GM18868 (cell line): ENCODE results near the gene ABL1.
"Not testable (repeated sequence)": the region's sequence is repeated elsewhere in the genome, so short reads cannot be mapped to it uniquely, and the experiment has no call there.

Experiments used
- ATAC-seq: cut with Tn5 transposase; IDR thresholded peaks from one replicate; pipeline ENCODE4 v1.9.1; 2021; ENCODE audit warnings: mild to moderate bottlenecking, moderate library complexity; ENCODE audit not compliant: unreplicated experiment

The ABL1 gene

DNA sequence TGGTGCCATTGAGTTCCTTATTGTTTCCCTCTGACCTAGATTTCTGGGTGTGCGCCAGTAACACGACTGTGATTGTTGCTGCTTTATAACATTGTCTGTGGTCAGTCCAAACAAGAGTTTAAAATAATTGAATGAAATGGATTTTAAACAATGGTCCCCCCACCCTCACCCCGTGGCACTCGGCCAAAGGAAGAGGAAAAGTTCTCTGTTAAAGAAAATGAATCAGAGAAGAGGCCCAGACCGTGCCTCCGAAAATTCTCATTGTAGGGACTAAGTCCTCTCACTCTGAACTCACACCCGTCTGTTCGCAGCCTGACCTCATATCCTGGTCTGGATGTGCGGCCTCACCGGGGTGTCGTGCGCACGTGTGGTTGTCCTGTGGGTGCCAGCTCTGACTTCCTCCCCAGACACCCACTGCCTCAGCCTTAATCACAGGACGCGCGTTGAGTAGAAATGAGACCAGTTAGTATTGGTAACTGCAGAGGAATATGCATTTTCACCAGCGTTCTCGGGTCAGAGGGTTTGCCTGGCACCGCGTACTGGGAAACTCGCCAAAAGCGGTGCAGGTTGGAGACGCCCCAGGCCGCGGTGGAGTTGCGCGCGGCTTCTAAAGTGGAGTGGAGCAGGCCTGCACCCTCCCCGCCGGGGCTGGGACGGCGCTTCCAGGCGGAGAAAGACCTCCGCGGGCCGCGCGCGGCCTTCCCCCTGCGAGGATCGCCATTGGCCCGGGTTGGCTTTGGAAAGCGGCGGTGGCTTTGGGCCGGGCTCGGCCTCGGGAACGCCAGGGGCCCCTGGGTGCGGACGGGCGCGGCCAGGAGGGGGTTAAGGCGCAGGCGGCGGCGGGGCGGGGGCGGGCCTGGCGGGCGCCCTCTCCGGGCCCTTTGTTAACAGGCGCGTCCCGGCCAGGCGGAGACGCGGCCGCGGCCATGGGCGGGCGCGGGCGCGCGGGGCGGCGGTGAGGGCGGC lies at the start of gene ABL1:
TSS of gene ABL1 (plus strand) at position 884 of the 966 bp plus-strand sequence. CDS start 193 bp downstream, outside the sequence.
- ATAC-seq, result peak; percentile 71

DNA sequence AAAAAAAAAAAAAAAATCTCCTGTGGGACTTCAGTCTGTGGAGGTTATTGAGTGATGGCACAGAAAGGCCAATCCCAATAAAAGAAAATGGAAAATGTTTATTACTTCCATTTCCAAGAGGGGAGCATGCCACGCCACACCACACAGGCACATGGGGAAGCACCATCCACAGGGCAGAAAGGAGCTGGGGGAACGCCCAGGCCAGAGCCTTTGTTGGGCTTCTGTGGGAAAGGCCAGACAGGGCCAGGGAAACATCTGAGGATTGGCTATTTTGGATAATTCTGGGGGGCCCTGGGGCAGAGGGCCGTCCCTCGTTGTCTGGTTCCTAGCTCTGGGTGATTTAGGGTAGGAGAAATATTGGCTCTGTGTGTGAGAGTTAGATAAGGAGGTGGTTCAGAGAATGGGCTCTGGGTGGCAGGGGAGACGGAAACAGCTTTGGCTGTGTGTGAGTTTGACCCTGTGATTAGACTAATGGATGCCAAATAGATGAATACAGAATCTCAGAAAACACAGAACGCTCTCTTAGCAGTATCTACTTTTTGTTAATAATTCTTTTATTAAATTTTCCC lies 49.0 kb upstream of the ABL1 start:
- no peak for ATAC-seq

- no peak for ATAC-seq
Observed at GRCh38 chr9:130786526-130786925, 48.5 kb upstream of the ABL1 start.

DNA sequence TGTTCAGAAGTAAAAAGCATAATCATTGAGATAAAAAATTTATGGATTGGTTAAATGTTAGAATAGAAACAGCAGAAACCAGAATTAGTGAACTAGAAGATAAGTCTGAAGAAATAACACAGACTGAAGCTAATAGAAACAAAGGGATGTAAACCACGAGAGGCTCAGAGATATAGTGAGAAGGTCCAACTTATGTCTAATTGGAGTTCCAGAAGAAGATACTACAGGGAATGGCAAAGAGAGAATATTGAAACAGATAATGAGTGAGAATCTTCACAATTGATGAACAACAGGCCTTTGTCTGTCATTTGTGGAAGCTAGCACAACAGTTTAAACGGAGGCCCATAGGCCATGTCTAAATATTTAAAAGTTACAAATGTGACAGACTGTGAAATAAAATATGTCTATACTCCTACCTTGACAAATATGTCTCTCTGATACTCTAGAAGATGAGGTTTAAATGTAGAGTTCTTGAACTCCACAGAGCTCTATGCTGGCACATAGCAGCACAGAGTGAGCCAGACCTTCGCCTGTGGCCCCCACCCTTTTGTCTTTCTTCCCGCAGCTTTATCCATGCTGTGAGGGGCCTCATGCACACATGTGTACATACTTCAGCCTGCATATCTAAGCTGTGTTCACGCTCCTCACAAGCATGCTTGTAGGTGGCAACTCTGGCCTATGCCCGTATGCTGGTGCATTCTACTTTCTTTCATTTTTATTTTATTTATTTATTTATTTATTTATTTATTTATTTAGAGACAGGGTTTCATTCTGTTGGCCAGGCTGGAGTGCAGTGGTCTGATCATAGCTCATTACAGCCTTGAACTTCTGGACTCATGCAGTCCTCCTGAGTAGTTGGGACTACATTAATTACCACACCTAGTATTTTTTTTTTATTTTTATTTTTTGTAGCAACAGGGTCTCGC lies 45.0 kb upstream of the ABL1 start:
- ATAC-seq, result no peak

- ATAC-seq, result no peak
Observed at GRCh38 chr9:130791303-130791894, 43.7 kb upstream of the ABL1 start.

DNA sequence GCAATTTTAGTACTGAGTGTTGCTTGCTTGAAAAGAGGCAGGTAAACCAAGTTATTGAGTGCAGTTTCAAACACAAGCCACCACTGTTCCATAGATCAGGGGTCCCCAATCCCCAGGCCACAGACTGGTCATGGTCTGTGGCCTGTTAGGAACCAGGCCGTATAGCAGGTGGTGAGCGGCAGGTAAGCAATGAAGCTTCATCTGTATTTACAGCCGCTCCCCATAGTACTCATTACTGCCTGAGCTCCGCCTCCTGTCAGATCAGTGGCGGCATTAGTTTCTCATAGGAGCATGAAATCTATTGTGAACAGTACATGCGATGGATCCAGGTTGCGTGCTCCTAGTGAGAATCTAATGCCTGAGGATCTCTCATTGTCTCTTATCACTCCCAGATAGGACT lies 41.5 kb upstream of the ABL1 start:
- ATAC-seq, result no peak

DNA sequence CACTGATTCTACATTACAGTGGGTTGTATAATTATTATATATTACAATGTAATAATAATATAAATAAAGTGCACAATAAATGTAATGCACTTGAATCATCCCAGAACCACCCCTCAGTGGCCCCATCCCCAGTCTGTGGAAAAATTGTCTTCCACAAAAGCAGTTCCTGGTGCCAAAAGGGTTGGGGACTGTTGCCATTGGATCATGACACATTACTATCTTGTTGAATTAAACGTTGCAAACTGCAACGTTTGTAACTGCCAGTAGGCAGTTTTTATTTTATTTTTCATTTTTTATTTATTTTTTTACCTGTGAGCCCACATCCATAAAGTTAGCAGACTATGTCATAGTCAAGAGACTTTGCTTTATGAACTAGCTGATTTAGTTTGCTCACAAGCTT lies 41.0 kb upstream of the ABL1 start:
- ATAC-seq, result not testable (repeated sequence)

DNA sequence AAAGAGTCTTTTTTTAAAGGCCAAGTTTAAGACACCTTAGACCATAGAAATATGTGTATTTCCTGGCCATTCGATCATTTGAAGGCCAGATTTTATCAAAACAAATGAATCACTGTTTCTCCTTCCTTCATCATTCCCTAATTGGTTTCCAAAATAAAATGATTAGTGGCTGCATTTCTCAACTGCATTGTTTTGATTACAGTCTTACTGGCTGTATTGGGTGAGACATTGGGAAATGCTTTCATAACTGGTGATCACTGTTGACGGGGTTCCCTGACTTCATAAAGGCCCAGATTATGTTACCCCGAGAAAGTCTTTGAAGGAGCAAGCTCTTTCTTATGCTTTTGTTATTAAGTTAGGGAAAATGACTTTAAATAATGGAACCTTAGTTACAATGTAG lies 40.6 kb upstream of the ABL1 start:
- not testable (repeated sequence) for ATAC-seq

DNA sequence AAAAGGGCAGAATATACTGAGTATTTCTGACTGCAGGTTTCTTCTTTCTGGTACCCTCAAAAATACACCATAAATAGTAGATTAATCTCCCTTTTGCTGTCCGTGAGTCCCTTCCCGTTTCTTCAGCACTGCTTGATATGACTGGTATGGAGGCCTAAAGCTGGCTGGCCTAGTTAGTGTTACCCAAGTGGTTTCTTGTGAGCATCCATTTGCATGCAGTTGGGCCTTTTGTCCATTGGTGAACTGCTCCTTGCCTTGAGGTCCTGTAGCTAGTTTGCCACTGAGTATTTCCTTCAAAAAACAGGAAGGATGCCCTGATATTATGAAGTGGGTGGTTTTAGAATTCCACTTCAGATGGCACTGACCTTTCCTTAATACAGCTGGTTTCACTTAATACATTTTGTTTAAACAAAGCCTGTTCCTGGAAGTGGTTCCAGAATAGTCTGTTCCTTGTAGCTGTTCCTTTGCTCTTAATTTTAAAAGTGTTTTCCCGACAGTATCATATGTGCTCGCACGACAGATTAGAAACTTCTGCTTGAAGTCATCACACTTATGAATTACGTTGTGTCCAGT lies 40.0 kb upstream of the ABL1 start:
- no peak for ATAC-seq

GRCh38 chr9:130803116-130803515 lies 31.9 kb upstream of the ABL1 start:
- ATAC-seq, result not testable (repeated sequence)

DNA sequence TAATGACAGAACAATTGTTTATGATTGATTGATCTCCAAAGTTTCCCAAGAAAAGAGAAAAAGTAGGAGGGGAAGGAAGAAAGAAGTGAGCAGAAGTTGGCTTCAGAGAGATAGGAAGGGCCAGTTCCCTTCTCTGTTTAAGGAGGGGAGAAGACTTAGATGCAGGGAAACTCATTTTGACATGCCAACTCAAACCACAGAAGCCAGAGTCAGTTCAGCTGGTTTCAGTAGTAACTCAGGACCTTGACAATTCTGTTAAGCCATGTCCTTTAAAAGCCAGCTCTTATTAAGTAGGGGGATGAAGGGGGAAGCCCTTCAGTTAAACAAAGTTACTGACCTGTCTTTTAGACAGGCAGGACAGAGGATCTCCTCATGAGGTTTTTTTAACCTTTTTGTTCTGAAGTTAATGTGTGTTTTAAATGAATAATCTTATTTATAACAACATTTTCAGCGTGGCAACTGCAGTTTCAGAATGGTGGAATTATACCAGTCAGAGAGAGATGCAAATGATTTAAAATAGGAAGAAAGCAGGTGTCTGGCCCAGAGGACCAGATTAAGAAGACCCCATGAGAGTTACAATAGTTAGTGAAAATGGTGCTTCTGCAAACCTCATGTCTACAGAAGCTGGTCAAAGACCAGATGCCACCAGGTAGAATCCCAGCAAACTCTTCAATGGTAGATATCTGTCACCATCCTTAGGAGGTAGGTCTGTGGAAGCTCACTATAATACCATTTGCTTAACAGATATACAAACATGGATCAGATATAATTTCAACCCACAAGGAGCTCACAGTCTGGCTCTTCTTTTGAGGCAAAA lies 29.3 kb upstream of the ABL1 start:
- no peak for ATAC-seq

GRCh38 chr9:130806327-130806716 lies 28.7 kb upstream of the ABL1 start:
- ATAC-seq, result no peak

DNA sequence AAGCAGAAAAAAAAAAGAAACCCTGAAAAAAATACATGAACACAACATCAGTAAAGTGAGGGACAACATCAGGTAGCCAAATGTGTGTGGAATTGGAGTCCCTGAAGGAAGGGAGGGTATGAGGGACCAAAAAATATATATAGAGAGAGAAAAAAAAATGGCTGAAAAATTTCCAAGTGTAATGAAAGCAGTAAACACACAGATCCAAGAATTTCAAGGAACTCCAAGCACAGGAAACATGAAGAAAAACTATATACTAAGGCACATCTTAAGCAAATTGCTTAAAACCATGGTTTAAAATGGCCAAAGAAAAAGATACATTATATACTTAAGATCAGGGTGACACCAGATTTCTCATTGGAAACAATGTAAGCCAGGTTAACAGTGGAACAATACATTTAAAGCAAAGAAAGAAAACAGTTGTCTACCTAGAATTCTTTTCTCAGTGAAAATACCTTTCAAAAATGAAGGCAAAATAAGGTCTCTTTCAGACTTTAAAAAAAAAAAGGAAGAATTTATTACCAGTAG lies 24.4 kb upstream of the ABL1 start:
- no peak for ATAC-seq

GRCh38 chr9:130815242-130815808 lies 19.7 kb upstream of the ABL1 start:
- ATAC-seq, result no peak

- ATAC-seq, result no peak
Observed at GRCh38 chr9:130817914-130818313, 17.1 kb upstream of the ABL1 start.

GRCh38 chr9:130820135-130820738 lies 14.8 kb upstream of the ABL1 start:
- no peak for ATAC-seq

GRCh38 chr9:130823435-130823834 lies 11.6 kb upstream of the ABL1 start:
- no peak for ATAC-seq

- ATAC-seq, result no peak
Observed at GRCh38 chr9:130824079-130824478, 11.0 kb upstream of the ABL1 start.
